Spinal cord (tissue), 10 donors: Measurements from ENCODE around the gene M1AP. TPM values are rescaled to one million over a fixed set of nuclear protein-coding genes. Genes with fewer than 3 reads are reported as not detected.
A peak's percentile ranks its signal among the peaks of the same experiment; 100 is the strongest.

Experiments used
- DNase-seq, 6 donors: peaks; one replicate each; pipeline versions ENCODE4 v3.0.0 to v3.0.0-alpha.2; 2013 to 2015; ENCODE audit warnings: low spot score in 6 of 6, low read depth in 4 of 6
- H3K27ac ChIP-seq: one replicate; pipeline ENCODE4 v1.5.1; 2013; ENCODE audit warnings: low read depth, low read length, control low read depth
- H3K27me3 ChIP-seq: one replicate; pipeline ENCODE4 v1.6.1; 2013; ENCODE audit warnings: low read length; ENCODE audit not compliant: control insufficient read depth, insufficient read depth
- H3K36me3 ChIP-seq: one replicate; pipeline ENCODE4 v1.6.1; 2013; ENCODE audit warnings: low read length; ENCODE audit not compliant: control insufficient read depth, insufficient read depth
- H3K4me1 ChIP-seq: one replicate; pipeline ENCODE4 v1.6.1; 2013; ENCODE audit warnings: low read length; ENCODE audit not compliant: control insufficient read depth, insufficient read depth
- H3K4me3 ChIP-seq: one replicate; pipeline ENCODE4 v1.5.1; 2013; ENCODE audit warnings: low read depth, low read length, control low read depth
- H3K9me3 ChIP-seq: one replicate; pipeline ENCODE4 v1.6.1; 2013; ENCODE audit warnings: low read length; ENCODE audit not compliant: control insufficient read depth, insufficient read depth
- WGBS: methylation state at CpG from one replicate; pipeline ENCODE4 v1.1.5; 2013; ENCODE audit warnings: missing lambda C conversion rate; ENCODE audit not compliant: insufficient coverage; 5-methylcytosine and 5-hydroxymethylcytosine counted together
- polyA plus RNA-seq, 2 donors: library from polyadenylated mRNA; unstranded; fragments of 120-200 nt; gene quantifications; one replicate each; pipeline ENCODE4 v1.2.1, GENCODE V29; 2013; ENCODE audit not compliant: insufficient read length in 2 of 2
- total RNA-seq, 2 donors: library from RNA; depleted of rRNA in 1 of 2; stranded (reverse); fragments of 120-200 nt in 1 of 2; fragments of >200 nt in 1 of 2; gene quantifications; one replicate each; pipeline versions ENCODE4 v1.2.3 to v1.2.4, GENCODE V29; 2013 to 2014
- donor health status: healthy.

The M1AP gene
- total and polyA plus RNA-seq, 4 donors = 0.33 to 1.3 (median 0.89) TPM

DNA sequence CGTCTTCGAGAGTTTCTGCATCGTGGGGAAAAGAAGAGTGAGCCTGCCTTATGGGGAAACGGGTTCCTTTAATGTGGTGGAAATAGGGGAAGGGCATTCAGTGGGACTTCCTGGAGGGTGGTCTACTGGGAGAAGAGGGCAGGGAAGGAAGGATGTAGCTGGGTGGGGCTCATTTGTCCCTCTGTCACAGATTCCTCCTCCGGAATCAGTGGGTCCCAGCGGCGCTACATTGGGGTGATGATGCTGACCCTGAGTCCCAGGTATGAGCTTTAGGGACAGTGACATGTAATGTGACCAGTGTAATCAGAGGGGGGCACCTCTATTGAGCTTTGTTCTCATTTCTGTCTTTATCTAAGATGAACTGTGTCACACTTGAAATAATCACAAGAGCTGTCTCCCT lies 116.5 kb downstream of the M1AP start:
- WGBS = 91% methylated on average over 7 of the region's 7 CpGs
- Histone ChIP-seq H3K27ac (no peak overlapping the region), H3K4me3 (peak overlapping the region; percentile 91), H3K4me1 (peaks cover 28% of the 10 kb centered on the region), H3K9me3 (no peaks in the 10 kb centered on the region), H3K27me3 (no peaks in the 10 kb centered on the region), H3K36me3 (peaks cover 66% of the 10 kb centered on the region)
- no peak for DNase-seq

GRCh38 chr2:74530239-74531187 lies 117.6 kb downstream of the M1AP start:
- Histone ChIP-seq H3K27ac (peak overlapping the region; percentile 76), H3K36me3 (peaks cover 64% of the 10 kb centered on the region), H3K27me3 (no peaks in the 10 kb centered on the region), H3K9me3 (no peaks in the 10 kb centered on the region), H3K4me1 (peaks cover 28% of the 10 kb centered on the region), H3K4me3 (peak overlapping the region; percentile 91)
- WGBS = 0% methylated on average over 42 of the region's 54 CpGs
- DNase-seq = peak in 2 of 6 donors; percentile 65 to 70

DNA sequence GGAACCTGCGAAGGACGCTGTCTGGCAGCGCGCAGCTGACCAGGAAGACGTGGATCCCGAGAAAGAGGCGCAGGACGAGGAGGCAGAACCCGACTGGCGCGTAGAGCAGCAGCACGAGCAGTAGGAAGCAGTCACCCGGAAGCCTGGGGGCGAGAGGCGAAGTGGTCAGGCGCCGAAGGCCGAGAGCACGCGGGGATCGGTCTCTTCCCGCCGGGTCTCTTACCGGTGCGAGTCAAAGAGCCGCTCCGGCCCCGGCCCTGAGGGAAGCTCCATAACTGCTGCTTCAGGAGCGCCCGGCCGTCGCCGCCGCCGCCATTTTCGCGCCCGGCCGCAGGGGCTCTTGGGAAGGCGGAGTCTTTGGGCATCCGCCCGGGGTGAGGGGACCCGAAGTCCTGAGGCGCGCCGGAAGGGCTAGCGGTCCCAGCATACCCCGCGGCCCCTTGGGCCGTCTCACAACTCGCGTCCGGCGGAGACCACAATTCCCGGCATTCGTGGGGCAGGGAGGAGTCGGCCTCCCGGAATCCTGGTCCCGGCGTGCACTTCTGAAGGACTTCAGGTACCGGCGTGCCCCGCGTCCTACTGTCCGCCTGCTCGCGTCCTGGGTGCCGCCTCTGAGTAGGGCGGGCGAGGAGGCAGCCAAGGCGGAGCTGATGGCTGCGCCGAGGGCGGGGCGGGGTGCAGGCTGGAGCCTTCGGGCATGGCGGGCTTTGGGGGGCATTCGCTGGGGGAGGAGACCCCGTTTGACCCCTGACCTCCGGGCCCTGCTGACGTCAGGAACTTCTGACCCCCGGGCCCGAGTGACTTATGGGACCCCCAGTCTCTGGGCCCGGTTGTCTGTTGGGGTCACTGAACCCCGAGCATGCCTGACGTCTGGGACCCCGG lies 118.5 kb downstream of the M1AP start, which contains the start of the genes AUP1 and HTRA2:
TSS of gene AUP1 (minus strand) at position 350 of the 882 bp plus-strand sequence. CDS start at position 273, 77 bp downstream.
TSS of gene HTRA2 (plus strand) at position 577 of the 882 bp plus-strand sequence. CDS start at position 651, 74 bp downstream.
- 0% methylated on average over 85 of the region's 87 CpGs for WGBS

DNA sequence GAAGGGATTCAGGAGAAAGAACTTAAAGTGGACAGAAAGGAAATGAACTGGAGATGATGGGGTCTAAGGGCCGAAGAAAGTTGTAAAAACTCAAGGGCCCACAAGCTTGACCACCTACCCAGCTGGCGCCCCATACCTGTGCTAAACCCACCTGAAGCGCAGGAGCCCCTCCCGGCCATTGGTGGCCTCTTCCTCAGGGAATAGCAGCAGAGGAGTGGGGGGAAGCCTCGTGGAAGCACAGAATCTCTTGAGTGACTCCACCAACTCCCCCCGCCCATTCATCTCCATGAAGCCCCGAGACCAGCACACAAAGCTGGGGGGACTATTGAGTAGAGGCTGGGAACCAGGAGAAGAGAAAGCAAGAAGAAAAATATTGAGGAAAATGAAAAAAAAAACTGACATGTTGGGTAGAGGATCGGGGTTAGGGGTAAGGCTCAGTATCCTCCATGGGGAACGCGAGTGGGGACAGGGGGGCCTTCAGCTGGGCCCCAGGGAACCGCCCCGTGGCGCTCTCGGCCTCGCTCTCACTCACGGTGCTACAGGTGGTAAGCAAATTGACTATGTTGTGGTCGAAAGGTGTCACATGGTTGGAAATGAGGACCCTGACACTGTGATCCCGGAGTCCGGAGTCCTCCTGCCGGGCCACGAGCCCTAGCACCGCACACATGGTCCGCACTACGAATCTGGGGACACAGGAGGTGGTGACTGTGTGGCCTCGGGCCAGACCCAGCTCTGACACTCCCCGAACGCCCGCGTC lies 119.4 kb downstream of the M1AP start:
- Histone ChIP-seq H3K27me3 (no peaks in the 10 kb centered on the region), H3K4me1 (peaks cover 28% of the 10 kb centered on the region), H3K9me3 (no peaks in the 10 kb centered on the region), H3K27ac (peak overlapping the region; percentile 86), H3K36me3 (peaks cover 51% of the 10 kb centered on the region), H3K4me3 (peak overlapping the region; percentile 91)
- DNase-seq = peak in 1 of 6 donors; percentile 25
- WGBS = under 1% methylated on average over 22 of the region's 29 CpGs

More for the DNA sequence above, 118.5 kb downstream of the M1AP start, which contains the start of the genes AUP1 and HTRA2:
- Histone ChIP-seq H3K36me3 (peaks cover 59% of the 10 kb centered on the region), H3K9me3 (no peaks in the 10 kb centered on the region), H3K27me3 (no peaks in the 10 kb centered on the region), H3K4me1 (peaks cover 28% of the 10 kb centered on the region), H3K27ac (peak within 1 kb of the TSS; percentile 86), H3K4me3 (peak within 1 kb of the TSS; percentile 91)
- peak; percentile 91 to 99 (median 98) for DNase-seq

- H3K4me1 ChIP-seq = peaks cover 28% of the 10 kb centered on the region
- no peak for DNase-seq
- WGBS = 97% methylated on average over 6 of the region's 9 CpGs
- no peaks in the 10 kb centered on the region for H3K27me3 ChIP-seq
- no peak overlapping the region for H3K27ac ChIP-seq
- no peak overlapping the region for H3K4me3 ChIP-seq
- H3K36me3 ChIP-seq = peaks cover 42% of the 10 kb centered on the region
- H3K9me3 ChIP-seq = no peaks in the 10 kb centered on the region
Measured at GRCh38 chr2:74527741-74528140, 120.4 kb downstream of the M1AP start.

DNA sequence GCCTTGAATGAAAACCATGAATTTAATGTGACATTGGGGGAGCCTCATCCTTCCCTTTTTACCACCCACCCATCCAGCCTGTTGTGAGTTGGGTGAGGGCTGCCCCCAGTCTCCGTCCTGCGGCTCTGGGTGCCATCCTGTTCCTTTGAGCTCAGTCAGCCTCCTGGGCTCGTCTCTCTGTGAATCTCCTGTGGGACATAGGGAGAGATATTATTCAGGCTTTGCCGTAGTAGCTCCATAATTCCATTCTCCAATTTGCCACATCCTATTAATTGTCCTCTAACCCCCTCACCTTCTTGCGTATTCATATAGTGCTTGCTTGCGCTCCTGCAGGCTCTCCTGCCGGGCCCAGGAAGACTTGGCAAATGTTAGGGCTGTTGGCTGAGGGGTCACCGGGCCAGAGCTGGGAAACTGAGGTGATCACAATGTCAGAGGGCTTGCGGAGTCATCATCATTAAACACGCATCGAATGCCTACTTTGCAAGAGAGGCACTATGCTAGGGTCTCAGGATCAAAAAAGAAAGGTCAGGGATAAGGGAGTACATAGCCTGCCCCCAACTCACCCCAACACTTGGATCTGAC lies 121.4 kb downstream of the M1AP start:
- Histone ChIP-seq H3K9me3 (no peaks in the 10 kb centered on the region), H3K27ac (no peak overlapping the region), H3K4me3 (no peak overlapping the region), H3K27me3 (no peaks in the 10 kb centered on the region), H3K4me1 (peaks cover 27% of the 10 kb centered on the region), H3K36me3 (peaks cover 36% of the 10 kb centered on the region)
- 96% methylated on average over 4 of the region's 11 CpGs for WGBS
- DNase-seq = no peak

DNA sequence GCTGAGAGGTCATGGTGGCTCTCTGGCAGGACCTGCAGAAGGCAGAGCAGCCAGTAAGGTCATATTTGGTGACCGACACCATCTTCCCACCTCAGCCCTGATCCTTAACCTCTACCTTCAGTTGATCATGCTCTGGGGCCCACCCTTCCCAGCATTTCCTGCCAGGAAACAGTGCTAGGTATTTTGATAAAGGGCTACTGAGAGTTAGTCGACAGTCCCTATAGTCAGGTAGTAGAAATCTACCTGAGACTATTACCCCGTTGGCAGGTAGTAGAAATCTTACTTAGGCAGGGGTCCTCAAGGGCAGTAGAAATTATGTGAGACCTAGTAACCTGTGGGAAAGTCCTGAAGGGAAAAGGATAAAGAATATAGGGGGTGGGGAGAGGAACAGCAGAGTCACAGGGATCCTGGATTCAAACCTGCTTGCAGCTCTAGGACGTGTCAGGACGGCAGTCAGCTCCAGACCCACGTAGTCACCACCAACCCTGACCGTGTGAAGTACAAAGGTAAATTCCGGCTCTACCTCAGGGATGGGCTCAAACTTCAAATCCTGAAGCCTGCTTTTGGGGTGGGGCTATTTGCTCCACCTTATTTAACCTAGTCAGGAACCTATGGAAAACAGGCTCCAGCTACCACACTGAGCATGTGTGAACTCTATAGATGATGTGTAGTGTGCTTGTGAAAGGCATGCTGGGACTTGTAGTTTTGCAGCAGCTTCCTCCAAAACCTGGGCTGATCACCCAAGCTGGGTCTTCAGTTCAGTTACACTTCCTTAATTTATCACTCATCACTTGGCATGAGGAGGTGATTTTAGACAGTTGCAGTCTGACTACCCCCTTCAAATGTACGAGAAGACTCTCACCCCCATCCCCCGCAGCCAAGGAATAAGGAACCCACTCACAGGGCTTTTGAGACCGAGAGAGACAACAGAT lies 122.1 kb downstream of the M1AP start, which contains the start of gene DQX1:
TSS of gene DQX1 (minus strand) at position 515 of the 932 bp plus-strand sequence. CDS start at position 13, 502 bp downstream.
- H3K4me3 ChIP-seq = no peak within 1 kb of the TSS
- no peaks in the 10 kb centered on the region for H3K27me3 ChIP-seq
- no peaks in the 10 kb centered on the region for H3K9me3 ChIP-seq
- H3K4me1 ChIP-seq = peaks cover 19% of the 10 kb centered on the region
- WGBS = 100% methylated on average over 2 of the region's 11 CpGs
- no peak within 1 kb of the TSS for H3K27ac ChIP-seq
- DNase-seq = peak in 1 of 6 donors; percentile 81
- peaks cover 31% of the 10 kb centered on the region for H3K36me3 ChIP-seq
